Colonic mucosa (tissue), 4 donors: ENCODE data around the gene RGN. TPM values are rescaled to one million over a fixed set of nuclear protein-coding genes. Genes with fewer than 3 reads are reported as not detected.

Experiments
- DNase-seq: peaks from one replicate; pipeline ENCODE4 v3.0.0-alpha.2; 2020
- H3K27ac ChIP-seq: fragments of 200-600 bp; one replicate; pipeline ENCODE4 v1.8.0; 2021
- H3K27me3 ChIP-seq: fragments of 200-600 bp; one replicate; pipeline ENCODE4 v1.8.0; 2021
- H3K36me3 ChIP-seq: fragments of 200-600 bp; one replicate; pipeline ENCODE4 v1.8.0; 2021
- H3K4me1 ChIP-seq: fragments of 200-600 bp; one replicate; pipeline ENCODE4 v1.8.0; 2021; ENCODE audit warnings: mild to moderate bottlenecking
- H3K4me3 ChIP-seq: fragments of 200-600 bp; one replicate; pipeline ENCODE4 v1.8.0; 2021
- H3K9ac ChIP-seq, 2 donors: one replicate each; pipeline ENCODE4 v1.7.0; 2013; ENCODE audit warnings: control low read depth in 2 of 2, low read depth in 2 of 2, low read length in 2 of 2
- H3K9me3 ChIP-seq: fragments of 200-600 bp; one replicate; pipeline ENCODE4 v1.8.0; 2021
- CTCF ChIP-seq: fragments of 200-600 bp; IDR thresholded peaks from one replicate; pipeline ENCODE4 v1.8.0; 2022; ENCODE audit warnings: antibody characterized with exemption, mild to moderate bottlenecking
- intact Hi-C: fragments of 100-400 bp; cut with DNase I; formaldehyde crosslinking; loops from one replicate; pipeline ENCODE4 v1.14.1; 2022
- total RNA-seq, 2 donors: library from RNA; stranded (reverse); fragmentation: NEBNext Ultra II Directional in 1 of 2; extraction: Animal tissue kit (Norgen Biotek cat#: 25700) in 1 of 2; gene quantifications; one replicate each; pipeline ENCODE4 v1.2.1, GENCODE V29; 2021
- donor health status: healthy.
- donor health status: DM: no; HTN: no; CAD: no.
- donor health status: DM: no; HTN: no; CAD: no.

The RGN gene
- total RNA-seq, 2 donors from 2014 or later: 0.88 to 0.89 TPM

GRCh38 chrX:47061238-47061919 lies 16.9 kb upstream of the RGN start:
- H3K4me1 ChIP-seq: no peaks in the 10 kb centered on the region
- H3K27ac ChIP-seq: no peak overlapping the region
- TF ChIP-seq CTCF: no peak
- H3K9me3 ChIP-seq: no peaks in the 10 kb centered on the region
- no peak overlapping the region for H3K9ac ChIP-seq
- no peak overlapping the region for H3K4me3 ChIP-seq
- no peak for DNase-seq
- intact Hi-C loops: no loop called here
- peaks cover 6% of the 10 kb centered on the region for H3K27me3 ChIP-seq
- no peaks in the 10 kb centered on the region for H3K36me3 ChIP-seq

- Histone ChIP-seq H3K4me3 (no peak overlapping the region), H3K27ac (no peak overlapping the region), H3K27me3 (peaks cover 6% of the 10 kb centered on the region), H3K9me3 (no peaks in the 10 kb centered on the region), H3K36me3 (no peaks in the 10 kb centered on the region), H3K4me1 (no peaks in the 10 kb centered on the region), H3K9ac (no peak overlapping the region)
- no peak for TF ChIP-seq CTCF
- DNase-seq: no peak
- intact Hi-C loops: no loop called here
Observed at GRCh38 chrX:47063179-47063578, 15.1 kb upstream of the RGN start.

GRCh38 chrX:47068214-47068613 lies 10.0 kb upstream of the RGN start:
- H3K4me1 ChIP-seq: no peaks in the 10 kb centered on the region
- H3K27me3 ChIP-seq: no peaks in the 10 kb centered on the region
- no peak overlapping the region for H3K9ac ChIP-seq
- H3K36me3 ChIP-seq: no peaks in the 10 kb centered on the region
- DNase-seq: no peak
- intact Hi-C loops: no loop called here
- H3K27ac ChIP-seq: no peak overlapping the region
- H3K4me3 ChIP-seq: no peak overlapping the region
- no peak for TF ChIP-seq CTCF
- no peaks in the 10 kb centered on the region for H3K9me3 ChIP-seq

- Histone ChIP-seq H3K9ac (no peak overlapping the region), H3K4me1 (no peaks in the 10 kb centered on the region), H3K27ac (no peak overlapping the region), H3K4me3 (no peak overlapping the region), H3K36me3 (no peaks in the 10 kb centered on the region), H3K27me3 (no peaks in the 10 kb centered on the region), H3K9me3 (no peaks in the 10 kb centered on the region)
- no peak for DNase-seq
- TF ChIP-seq CTCF: no peak
- intact Hi-C loops: no loop called here
Observed at GRCh38 chrX:47068720-47069119, 9.5 kb upstream of the RGN start.

GRCh38 chrX:47080215-47080914 lies 2.1 kb downstream of the RGN start:
- H3K4me3 ChIP-seq: no peak overlapping the region
- TF ChIP-seq CTCF: no peak
- H3K9ac ChIP-seq: no peak overlapping the region
- H3K27ac ChIP-seq: no peak overlapping the region
- H3K36me3 ChIP-seq: no peaks in the 10 kb centered on the region
- no peaks in the 10 kb centered on the region for H3K9me3 ChIP-seq
- H3K27me3 ChIP-seq: no peaks in the 10 kb centered on the region
- no peak for DNase-seq
- H3K4me1 ChIP-seq: no peaks in the 10 kb centered on the region
- intact Hi-C loops: no loop called here
